NCI-H774 (cell line): ENCODE data around the gene FSTL5.
A peak's percentile ranks its signal among the peaks of the same experiment; 100 is the strongest.
"Not testable (repeated sequence)": the region's sequence is repeated elsewhere in the genome, so short reads cannot be mapped to it uniquely, and the experiment has no call there.

Source experiments
- DNase-seq: peaks from one replicate; lab custom pipeline; 2025; lab: John Stamatoyannopoulos, UW

The FSTL5 gene

DNA sequence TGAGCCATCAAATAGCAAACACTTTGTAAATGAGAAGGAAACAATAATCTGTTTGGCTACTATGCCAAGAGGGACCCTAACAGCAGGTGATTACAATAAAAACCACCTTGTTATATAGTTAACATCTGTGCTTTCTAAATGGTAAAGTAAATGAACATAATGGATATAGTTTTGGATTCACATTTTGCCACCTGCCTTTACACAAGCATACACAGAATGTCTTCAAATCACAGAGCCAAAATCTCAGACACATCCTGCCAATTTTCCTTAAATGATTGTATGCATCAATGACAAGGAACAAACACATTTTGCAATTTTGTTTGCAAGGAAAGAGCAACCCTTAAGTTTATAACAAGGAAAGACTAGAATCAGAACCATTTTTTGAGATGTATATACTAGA, 334.2 kb downstream of the FSTL5 start:
- peak; percentile 6 for DNase-seq

DNA sequence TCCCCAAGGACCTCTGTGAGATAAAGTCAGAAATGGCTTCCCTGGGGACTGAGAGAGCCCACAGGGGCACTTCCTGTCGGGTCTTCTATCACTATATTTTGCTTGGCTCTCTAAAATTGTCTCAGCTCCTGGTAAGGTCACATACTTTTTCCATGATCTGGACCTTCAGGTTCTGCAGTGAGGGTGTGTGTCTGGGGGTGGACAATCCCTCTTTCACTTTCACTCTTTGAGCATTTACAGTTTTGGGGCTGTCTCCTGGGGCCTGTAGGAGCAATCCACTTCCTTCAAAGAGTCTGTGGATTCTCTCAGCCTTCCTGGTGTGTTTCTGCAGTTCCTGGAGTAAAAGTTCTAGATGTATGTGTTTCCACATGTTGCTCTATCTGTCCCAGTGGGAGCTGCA, 335.7 kb downstream of the FSTL5 start:
- no peak for DNase-seq

DNA sequence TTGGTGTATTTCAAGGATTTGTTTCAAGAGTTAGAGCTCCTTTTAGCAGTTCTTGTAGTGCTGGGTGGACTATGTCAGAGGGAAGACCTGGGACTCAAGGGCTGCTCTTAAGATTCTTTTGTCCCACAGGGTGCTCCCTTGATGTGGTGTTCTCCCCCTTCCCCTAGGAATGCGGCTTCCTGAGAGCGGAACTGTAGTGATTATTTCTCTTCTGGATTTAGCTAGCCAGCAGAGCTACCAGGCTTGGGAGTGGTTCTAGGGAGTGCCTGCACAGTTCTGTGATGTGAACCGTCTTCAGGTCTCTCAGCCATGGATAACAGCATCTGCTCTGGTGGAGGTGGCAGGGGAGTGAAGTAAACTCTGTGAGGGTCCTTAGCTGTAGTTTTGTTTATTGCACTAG, 336.8 kb downstream of the FSTL5 start:
- DNase-seq: no peak

GRCh38 chr4:161823450-161823849, 340.4 kb downstream of the FSTL5 start:
- DNase-seq: no peak

GRCh38 chr4:161822174-161822573, 341.6 kb downstream of the FSTL5 start:
- DNase-seq: no peak

GRCh38 chr4:161817914-161818313, 345.9 kb downstream of the FSTL5 start:
- DNase-seq: no peak

DNA sequence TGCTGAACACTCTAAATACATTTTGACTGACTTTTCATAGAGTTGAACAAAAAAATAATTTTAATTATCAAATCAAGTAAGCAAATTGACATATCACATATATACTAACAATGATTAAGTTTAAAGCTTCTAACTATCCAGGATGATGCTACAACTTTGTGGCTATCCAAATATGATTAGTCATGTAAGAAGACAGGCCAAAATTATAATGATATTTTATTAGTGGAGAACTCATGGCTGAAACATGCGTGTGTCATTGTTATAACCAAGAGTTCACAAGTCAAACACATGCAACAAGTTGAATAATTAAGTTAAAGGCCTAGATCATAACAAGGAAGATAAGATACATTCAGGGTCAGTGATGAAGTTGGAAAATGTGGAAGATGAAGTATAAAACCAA, 346.8 kb downstream of the FSTL5 start:
- no peak for DNase-seq

GRCh38 chr4:161815841-161816240, 348.0 kb downstream of the FSTL5 start:
- no peak for DNase-seq

GRCh38 chr4:161813889-161814288, 349.9 kb downstream of the FSTL5 start:
- DNase-seq: no peak

- DNase-seq: no peak
Measured at GRCh38 chr4:161813389-161813788, 350.4 kb downstream of the FSTL5 start.

- no peak for DNase-seq
Measured at GRCh38 chr4:161803171-161803570, 360.6 kb downstream of the FSTL5 start.

DNA sequence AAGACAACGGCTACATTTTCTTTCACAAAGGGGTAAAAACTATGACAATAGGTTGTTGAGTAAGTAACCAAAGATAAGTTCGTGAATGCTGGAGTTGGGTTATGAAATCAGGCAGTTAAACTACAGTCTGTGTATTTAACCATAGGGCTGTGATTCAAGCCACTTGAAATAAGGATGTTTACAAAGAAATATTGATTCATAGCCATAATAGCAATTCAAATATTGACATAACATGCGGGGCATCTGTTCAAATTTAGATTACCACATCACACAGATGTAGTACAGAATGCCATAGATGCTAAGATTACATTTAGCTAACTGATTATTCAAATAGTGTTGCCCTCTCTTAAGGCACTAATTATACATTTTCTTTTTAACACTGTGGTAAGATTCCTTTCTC, 364.1 kb downstream of the FSTL5 start:
- peak; percentile 56 for DNase-seq

- no peak for DNase-seq
Measured at GRCh38 chr4:161792991-161793390, 370.8 kb downstream of the FSTL5 start.

- DNase-seq: no peak
Measured at GRCh38 chr4:161791796-161792556, 371.8 kb downstream of the FSTL5 start.

GRCh38 chr4:161767116-161767515, 396.7 kb downstream of the FSTL5 start:
- no peak for DNase-seq

DNA sequence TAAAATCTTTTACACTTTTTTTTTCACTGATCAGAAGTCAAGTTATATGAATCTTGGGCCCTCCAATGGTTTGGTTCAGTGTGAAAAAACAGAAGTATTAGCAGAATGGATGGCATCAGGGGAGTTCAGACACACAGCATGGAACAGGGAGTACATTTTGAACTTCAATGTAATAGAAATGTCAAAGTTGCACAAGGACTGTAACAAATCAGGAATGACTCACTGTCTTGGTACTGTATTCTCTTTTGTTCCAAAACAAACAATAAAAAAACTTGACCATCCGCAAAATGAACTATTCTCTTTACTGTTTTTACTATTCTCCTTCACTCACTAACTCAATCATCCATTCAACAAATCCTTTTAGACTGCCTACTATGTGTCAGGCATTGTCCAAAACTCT, 401.0 kb downstream of the FSTL5 start:
- no peak for DNase-seq

GRCh38 chr4:161760008-161760407, 403.8 kb downstream of the FSTL5 start:
- DNase-seq: no peak

DNA sequence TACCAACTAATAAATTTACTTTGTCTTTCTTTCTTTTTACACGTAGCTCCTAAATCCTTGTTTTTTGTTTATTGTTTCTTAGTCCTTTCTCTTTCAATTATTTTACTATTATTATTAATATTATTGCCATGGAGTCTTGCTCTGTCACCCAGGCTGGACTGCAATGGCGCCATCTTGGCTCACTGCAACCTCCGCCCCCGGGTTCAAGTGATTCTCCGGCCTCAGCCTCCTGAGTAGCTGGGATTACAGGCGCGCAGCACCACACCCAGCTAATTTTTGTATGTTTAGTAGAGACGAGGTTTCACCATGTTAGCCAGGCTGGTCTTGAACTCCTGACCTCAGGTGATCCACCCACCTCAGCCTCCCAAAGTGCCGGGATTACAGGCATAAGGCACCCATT, 405.4 kb downstream of the FSTL5 start:
- not testable (repeated sequence) for DNase-seq

- DNase-seq: no peak
Measured at GRCh38 chr4:161728929-161729328, 434.9 kb downstream of the FSTL5 start.

DNA sequence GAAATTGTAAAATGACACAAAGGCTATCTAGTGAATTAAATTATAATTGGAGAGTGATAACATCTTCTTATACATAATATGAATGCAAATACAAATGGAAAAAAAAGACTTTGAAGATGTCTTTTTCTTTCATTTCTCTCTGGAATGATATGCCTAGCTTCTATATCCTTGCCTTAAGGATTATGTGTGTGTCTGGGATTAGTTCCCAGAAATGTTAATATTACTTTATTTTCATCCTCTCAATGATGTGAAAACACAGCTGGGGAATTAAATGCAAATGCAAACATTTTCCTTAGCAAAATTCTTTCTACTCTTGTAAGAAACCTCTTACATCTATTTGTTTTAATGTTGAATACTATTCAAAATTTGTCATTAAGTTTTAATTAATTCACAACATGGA, 441.9 kb downstream of the FSTL5 start:
- DNase-seq: no peak

DNA sequence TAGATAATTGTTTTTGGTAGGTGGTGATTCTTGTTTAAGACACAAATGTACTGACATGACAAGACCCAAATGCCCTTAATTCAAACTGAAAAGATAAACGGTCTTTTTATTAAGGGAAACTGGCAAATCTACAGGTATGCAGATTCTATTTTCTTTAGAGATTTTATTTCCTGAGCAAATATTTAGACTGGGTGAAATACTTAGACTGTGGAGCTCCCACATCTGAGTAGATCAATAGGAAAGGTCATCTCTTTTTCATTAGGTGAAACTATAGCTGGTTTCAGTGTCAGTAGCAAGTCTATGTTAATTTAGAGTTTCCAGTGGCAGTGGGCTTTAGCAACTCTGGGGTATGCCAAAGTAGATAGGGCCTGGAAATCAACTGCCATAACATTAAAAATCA, 446.7 kb downstream of the FSTL5 start:
- no peak for DNase-seq

DNA sequence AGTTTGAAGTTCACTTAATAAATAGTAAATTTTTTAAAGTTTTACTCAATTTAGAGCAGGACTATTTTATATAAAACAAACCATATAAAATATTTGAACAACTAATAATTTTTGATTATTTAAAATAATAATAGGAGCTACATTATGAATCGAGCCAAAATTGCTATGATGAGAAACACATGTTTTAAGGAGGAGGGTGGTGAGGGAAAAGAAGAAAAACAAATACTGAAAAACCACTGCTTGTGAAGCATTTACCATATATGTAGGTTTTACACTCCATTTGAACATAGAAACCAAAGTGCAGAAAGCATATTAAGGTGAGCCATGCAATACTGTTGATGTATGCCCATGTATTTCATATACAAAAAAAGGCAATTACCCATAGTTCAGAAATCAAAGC, 448.9 kb downstream of the FSTL5 start:
- DNase-seq: no peak

DNA sequence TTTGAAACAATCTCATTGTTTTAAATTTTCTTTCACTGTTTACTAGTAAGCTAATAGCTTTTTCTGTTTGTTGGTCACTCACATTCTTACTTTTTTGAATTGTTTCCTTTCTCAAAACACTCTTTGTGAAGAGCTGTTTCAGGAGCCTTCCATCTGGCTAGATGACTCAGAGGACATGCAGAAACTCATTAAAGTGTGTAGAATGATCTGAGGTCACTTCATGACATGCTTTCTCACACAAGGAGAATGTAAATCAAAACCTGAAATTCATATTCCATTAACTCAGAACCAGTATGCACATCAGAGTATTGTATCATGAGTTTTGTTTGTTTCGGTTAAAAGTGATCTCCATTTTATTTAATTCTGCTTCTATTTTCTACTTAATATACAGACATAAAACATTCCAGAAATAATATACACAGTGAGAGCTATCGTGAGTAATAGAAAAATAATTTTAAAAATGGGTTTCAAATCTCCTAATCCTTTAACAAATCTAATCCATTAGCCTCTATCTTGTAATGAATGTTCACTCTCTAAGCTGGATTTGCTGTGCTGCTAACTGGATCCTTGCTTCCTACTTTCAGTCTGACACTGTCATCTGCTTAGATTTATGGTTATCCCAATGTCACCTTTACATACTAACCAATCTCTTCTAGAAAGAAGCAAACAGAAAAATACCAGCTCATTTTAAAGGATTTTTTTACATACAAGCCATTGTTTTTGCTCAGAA, 449.6 kb downstream of the FSTL5 start:
- DNase-seq: no peak

GRCh38 chr4:161704653-161705052, 459.1 kb downstream of the FSTL5 start:
- DNase-seq: no peak
